ENCODE results near the gene RGS2. TPM values are rescaled to one million over a fixed set of nuclear protein-coding genes. Genes with fewer than 3 reads are reported as not detected.
A peak's percentile ranks its signal among the peaks of the same experiment; 100 is the strongest.

Gene RGS2
- total RNA-seq, 6 experiments from 2014 or later: 4.4 to 7.6 (median 5.9) TPM

DNA sequence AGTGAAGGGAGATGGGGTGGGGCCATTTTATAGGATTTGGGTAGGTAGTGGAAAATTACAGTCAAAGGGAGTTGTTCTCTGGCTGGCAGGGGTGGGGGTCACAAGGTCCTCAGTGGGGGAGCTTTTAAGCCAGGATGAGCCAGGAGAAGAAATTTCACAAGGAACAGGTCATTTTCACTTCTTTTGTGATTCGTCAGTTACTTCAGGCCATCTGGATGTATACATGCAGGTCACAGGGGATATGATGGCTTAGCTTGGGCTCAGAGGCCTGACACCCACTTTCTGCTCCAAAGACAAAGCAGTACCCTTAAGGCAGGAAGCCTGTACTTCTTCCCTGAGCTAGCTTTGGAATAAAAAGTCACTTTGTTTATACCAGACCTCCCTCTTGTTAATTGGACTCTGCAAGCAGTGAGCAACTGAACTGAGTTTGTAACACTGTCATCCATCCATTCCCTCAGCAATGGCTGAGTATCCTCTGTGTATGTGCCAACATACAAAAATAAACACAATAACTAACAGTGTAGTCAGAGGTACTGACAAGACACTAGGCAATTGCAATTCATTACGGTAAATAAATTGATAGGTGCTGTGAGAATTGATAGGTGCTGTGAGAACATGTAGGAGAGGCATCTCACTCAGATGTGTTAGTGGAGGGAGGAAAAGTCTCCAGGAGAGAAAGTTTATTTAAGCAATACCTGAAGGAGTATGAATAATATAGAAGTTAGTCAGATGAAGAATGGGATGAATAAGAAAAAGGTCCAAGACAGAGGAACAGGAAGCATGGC is 14.7 kb upstream of the RGS2 start:
- Mint-ChIP-seq H3K4me1 (ENCODE audit: low read depth) (peaks cover 17% of the 10 kb centered on the region), H3K27ac (no peak overlapping the region), H3K36me3 (ENCODE audit: low read depth) (no peaks in the 10 kb centered on the region), H3K27me3 (ENCODE audit: insufficient read depth) (no peaks in the 10 kb centered on the region; the same call in 1 of the 2 replicates), H3K9me3 (no peaks in the 10 kb centered on the region), H3K4me3 (no peak overlapping the region)
- peak; percentile 7 for DNase-seq
- no peak for TF ChIP-seq CTCF (IDR thresholded peaks at IDR 0.05)

DNA sequence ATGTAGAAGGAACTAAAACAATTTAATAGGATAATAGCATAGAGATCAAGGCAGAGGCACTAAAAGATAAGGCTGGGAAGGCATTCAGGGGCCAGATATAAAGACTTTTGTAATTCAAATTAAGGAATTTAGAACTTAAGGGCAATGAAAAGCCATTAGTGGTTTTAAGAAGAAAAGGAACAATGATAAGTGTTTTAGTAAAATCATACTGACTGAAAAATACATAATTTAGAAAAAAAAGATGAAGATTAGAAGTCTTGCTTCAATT is 14.1 kb upstream of the RGS2 start:
- DNase-seq: no peak
- H3K4me3 Mint-ChIP-seq: no peak overlapping the region
- no peaks in the 10 kb centered on the region; the same call in 1 of the 2 replicates for H3K27me3 Mint-ChIP-seq (ENCODE audit: insufficient read depth)
- peaks cover 17% of the 10 kb centered on the region for H3K4me1 Mint-ChIP-seq (ENCODE audit: low read depth)
- no peaks in the 10 kb centered on the region for H3K36me3 Mint-ChIP-seq (ENCODE audit: low read depth)
- no peaks in the 10 kb centered on the region for H3K9me3 Mint-ChIP-seq
- no peak for TF ChIP-seq CTCF (IDR thresholded peaks at IDR 0.05)
- no peak overlapping the region for H3K27ac Mint-ChIP-seq

GRCh38 chr1:192795916-192796618 is 12.8 kb upstream of the RGS2 start:
- H3K36me3 Mint-ChIP-seq (ENCODE audit: low read depth): no peaks in the 10 kb centered on the region
- no peak overlapping the region for H3K27ac Mint-ChIP-seq
- DNase-seq: no peak
- no peak overlapping the region for H3K4me3 Mint-ChIP-seq
- no peaks in the 10 kb centered on the region for H3K9me3 Mint-ChIP-seq
- H3K27me3 Mint-ChIP-seq (ENCODE audit: insufficient read depth): no peaks in the 10 kb centered on the region; the same call in 1 of the 2 replicates
- H3K4me1 Mint-ChIP-seq (ENCODE audit: low read depth): peaks cover 20% of the 10 kb centered on the region
- TF ChIP-seq CTCF (IDR thresholded peaks at IDR 0.05): no peak

DNA sequence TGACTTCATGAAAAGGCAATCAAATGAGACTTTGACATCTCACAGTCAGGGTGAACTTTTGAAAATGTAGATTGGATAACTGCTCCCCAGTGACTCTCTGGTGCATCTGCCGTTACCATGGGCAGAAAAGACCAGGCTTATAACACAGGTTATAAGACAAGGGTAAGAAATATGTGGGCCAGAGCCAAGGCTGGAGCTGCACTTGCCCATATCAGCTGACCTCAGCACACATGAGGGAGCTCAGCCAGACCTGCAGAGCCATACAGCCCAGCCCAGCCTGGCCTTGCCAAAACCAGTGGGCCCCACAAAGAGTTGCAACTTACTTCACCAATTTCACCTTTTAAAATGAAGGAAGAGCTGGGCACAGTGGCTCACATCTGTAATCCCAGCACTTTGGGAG is 11.7 kb upstream of the RGS2 start:
- H3K36me3 Mint-ChIP-seq (ENCODE audit: low read depth): no peaks in the 10 kb centered on the region
- no peak for TF ChIP-seq CTCF (IDR thresholded peaks at IDR 0.05)
- peaks cover 29% of the 10 kb centered on the region for H3K4me1 Mint-ChIP-seq (ENCODE audit: low read depth)
- H3K9me3 Mint-ChIP-seq: no peaks in the 10 kb centered on the region
- no peaks in the 10 kb centered on the region; the same call in 1 of the 2 replicates for H3K27me3 Mint-ChIP-seq (ENCODE audit: insufficient read depth)
- DNase-seq: no peak
- H3K4me3 Mint-ChIP-seq: no peak overlapping the region
- no peak overlapping the region for H3K27ac Mint-ChIP-seq

DNA sequence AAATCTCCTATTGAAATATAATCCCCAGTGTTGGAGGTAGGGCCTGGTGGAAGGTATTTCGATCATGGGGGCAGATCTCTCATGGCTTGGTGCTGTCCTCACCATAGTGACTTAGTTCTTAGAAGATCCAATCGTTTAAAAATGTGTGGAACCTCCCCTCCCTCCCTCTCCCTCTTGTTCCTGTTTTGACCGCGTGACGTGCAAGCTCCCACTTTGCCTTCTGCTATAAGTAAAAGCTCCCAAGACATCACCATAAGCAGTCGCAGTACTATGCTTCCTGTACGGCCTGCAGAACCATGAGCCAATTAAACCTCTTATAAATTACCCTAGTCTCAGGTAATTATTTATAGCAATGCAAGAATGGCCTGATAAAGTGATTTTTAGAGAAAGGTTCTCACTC is 10.9 kb upstream of the RGS2 start:
- H3K27me3 Mint-ChIP-seq (ENCODE audit: insufficient read depth): no peaks in the 10 kb centered on the region; the same call in 1 of the 2 replicates
- peaks cover 29% of the 10 kb centered on the region for H3K4me1 Mint-ChIP-seq (ENCODE audit: low read depth)
- no peak for TF ChIP-seq CTCF (IDR thresholded peaks at IDR 0.05)
- H3K9me3 Mint-ChIP-seq: no peaks in the 10 kb centered on the region
- H3K27ac Mint-ChIP-seq: no peak overlapping the region
- no peaks in the 10 kb centered on the region for H3K36me3 Mint-ChIP-seq (ENCODE audit: low read depth)
- no peak for DNase-seq
- H3K4me3 Mint-ChIP-seq: no peak overlapping the region
